Stomach (tissue), 9 donors: Measurements from ENCODE around the gene C17orf113. TPM values are rescaled to one million over a fixed set of nuclear protein-coding genes. Genes with fewer than 3 reads are reported as not detected.

Experiments
- DNase-seq, 2 donors: peaks; one replicate each; pipeline versions ENCODE4 v3.0.0 to v3.0.0-alpha.2; 2013 to 2019
- H3K27ac ChIP-seq, 5 donors: fragments of 200-600 bp in 4 of 5; sonication (generic) in 4 of 5; one replicate each; pipeline ENCODE4 v1.5.1; 2013 to 2019; ENCODE audit warnings: mild to moderate bottlenecking in 1 of 5, moderate library complexity in 1 of 5
- H3K27me3 ChIP-seq, 3 donors: fragments of 200-600 bp; sonication (generic); one replicate each; pipeline ENCODE4 v1.5.1; 2017 to 2019; ENCODE audit warnings: mixed run types in 1 of 3
- H3K36me3 ChIP-seq, 4 donors: fragments of 200-600 bp; sonication (generic); 1 replicate in 3 of 4; 2 replicates in 1 of 4; pipeline ENCODE4 v1.5.1; 2016 to 2019
- H3K4me1 ChIP-seq, 4 donors: fragments of 200-600 bp; sonication (generic); one replicate each; pipeline ENCODE4 v1.5.1; 2016 to 2019
- H3K4me3 ChIP-seq, 4 donors: fragments of 200-600 bp; sonication (generic) in 3 of 4; one replicate each; pipeline ENCODE4 v1.5.1; 2016 to 2019; ENCODE audit warnings: mild to moderate bottlenecking in 1 of 4
- H3K9me3 ChIP-seq, 4 donors: fragments of 200-600 bp; sonication (generic); one replicate each; pipeline ENCODE4 v1.5.1; 2016 to 2019
- EP300 ChIP-seq: sonication (generic); formaldehyde crosslinking; IDR thresholded peaks from one replicate; pipeline ENCODE4 v1.6.1; 2017; ENCODE audit warnings: antibody characterized with exemption
- POLR2A ChIP-seq, 4 donors: fragments of 450-650 bp; IDR thresholded peaks; one replicate each; pipeline ENCODE4 v1.6.1; 2016; ENCODE audit warnings: antibody characterized with exemption in 4 of 4, control low read depth in 2 of 4, mild to moderate bottlenecking in 1 of 4, moderate library complexity in 1 of 4
- POLR2AphosphoS5 ChIP-seq, 3 donors: sonication (generic); formaldehyde crosslinking; IDR thresholded peaks; one replicate each; pipeline ENCODE4 v1.6.1; 2016; ENCODE audit warnings: antibody characterized with exemption in 3 of 3
- WGBS, 5 donors: extraction: QIAGEN DNeasy Blood & Tissue Kit in 3 of 5; methylation state at CpG; one replicate each; pipeline versions ENCODE4 v1.1.5 to v1.1.7; 2013 to 2018; 5-methylcytosine and 5-hydroxymethylcytosine counted together
- intact Hi-C: fragments of 100-400 bp; cut with DNase I; formaldehyde crosslinking; loops from one replicate; pipeline ENCODE4 v1.15.1; 2023; ENCODE audit warnings: low total_unique reads
- polyA plus RNA-seq, 3 donors: library from polyadenylated mRNA; stranded (reverse); fragments of 200-250 nt; gene quantifications; one replicate each; pipeline ENCODE4 v1.2.3, GENCODE V29; 2013
- total RNA-seq, 5 donors: library from RNA; depleted of rRNA; stranded (reverse); fragments of >200 nt; gene quantifications; one replicate each; pipeline versions ENCODE4 v1.1.0 to v1.2.3, GENCODE V29; 2014 to 2016
- TF ChIP-seq, protein P1 (sequence below), 7 experiments: fragments of 450-650 bp in 4 of 7; fragments of 200-600 bp in 3 of 7; sonication (generic) in 3 of 7; IDR thresholded peaks; one replicate each; pipeline ENCODE4 v1.5.1; 2016 to 2019; ENCODE audit warnings: antibody characterized with exemption in 7 of 7, control low read depth in 2 of 7, mild to moderate bottlenecking in 1 of 7
- donor health status: healthy with polysubstance abuse.
- donor health status: Bipolar disorder and iron deficiency.
- donor health status: healthy.

Gene C17orf113
- total and polyA plus RNA-seq, 8 donors = 0.31 to 5.2 (median 1.4) TPM; not detected in 2

- intact Hi-C loops = no loop called here
- 55 to 64% (median 60%) methylated on average over 6 of the region's 6 CpGs for WGBS, 5 donors
- no peak overlapping the region for H3K4me3 ChIP-seq
- DNase-seq = no peak
- no peak overlapping the region for H3K27ac ChIP-seq
- peaks cover 10 to 13% (median 12%) of the 10 kb centered on the region in 4 donors for H3K4me1 ChIP-seq
- H3K27me3 ChIP-seq = peaks cover 0 to 41% (median 17%) of the 10 kb centered on the region in 3 donors
- H3K9me3 ChIP-seq = no peaks in the 10 kb centered on the region
- TF ChIP-seq, protein P1, sequence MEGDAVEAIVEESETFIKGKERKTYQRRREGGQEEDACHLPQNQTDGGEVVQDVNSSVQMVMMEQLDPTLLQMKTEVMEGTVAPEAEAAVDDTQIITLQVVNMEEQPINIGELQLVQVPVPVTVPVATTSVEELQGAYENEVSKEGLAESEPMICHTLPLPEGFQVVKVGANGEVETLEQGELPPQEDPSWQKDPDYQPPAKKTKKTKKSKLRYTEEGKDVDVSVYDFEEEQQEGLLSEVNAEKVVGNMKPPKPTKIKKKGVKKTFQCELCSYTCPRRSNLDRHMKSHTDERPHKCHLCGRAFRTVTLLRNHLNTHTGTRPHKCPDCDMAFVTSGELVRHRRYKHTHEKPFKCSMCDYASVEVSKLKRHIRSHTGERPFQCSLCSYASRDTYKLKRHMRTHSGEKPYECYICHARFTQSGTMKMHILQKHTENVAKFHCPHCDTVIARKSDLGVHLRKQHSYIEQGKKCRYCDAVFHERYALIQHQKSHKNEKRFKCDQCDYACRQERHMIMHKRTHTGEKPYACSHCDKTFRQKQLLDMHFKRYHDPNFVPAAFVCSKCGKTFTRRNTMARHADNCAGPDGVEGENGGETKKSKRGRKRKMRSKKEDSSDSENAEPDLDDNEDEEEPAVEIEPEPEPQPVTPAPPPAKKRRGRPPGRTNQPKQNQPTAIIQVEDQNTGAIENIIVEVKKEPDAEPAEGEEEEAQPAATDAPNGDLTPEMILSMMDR (IDR thresholded peaks at IDR 0.05) = no peak
- TF ChIP-seq EP300 = no peak
- H3K36me3 ChIP-seq = no peaks in the 10 kb centered on the region
Observed at GRCh38 chr17:42052346-42052877, 2.0 kb upstream of the C17orf113 start.

DNA sequence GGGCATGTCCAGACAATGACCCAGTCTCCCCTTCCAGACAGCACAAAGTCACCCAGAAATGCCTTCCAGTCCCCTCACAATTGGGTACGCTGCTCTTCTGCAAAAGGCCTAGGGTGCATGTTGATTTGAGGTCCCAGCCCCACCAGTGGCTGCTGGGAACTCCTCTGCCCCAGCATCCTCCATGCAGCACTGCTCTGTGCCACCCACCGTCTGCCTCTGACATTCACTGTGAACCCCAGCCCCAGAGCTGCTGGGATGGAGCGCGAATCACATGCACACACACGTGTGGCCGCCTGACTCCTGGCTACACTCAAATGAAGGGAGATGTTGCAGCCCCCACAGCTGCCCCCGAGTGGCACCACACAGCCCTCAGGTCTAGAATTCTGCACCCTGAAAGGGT lies 1.2 kb upstream of the C17orf113 start:
- DNase-seq = no peak
- 87 to 98% (median 91%) methylated on average over 7 of the region's 7 CpGs for WGBS, 5 donors
- TF ChIP-seq, protein P1 (IDR thresholded peaks at IDR 0.05) = no peak
- TF ChIP-seq POLR2AphosphoS5 (IDR thresholded peaks at IDR 0.05) (no peak), EP300 (no peak), POLR2A (IDR thresholded peaks at IDR 0.05) (no peak)
- intact Hi-C loops = no loop called here
- Histone ChIP-seq H3K4me1 (peaks cover 10 to 13% (median 12%) of the 10 kb centered on the region in 4 donors), H3K4me3 (no peak overlapping the region), H3K9me3 (no peaks in the 10 kb centered on the region), H3K27me3 (peaks cover 0 to 41% (median 17%) of the 10 kb centered on the region in 3 donors), H3K36me3 (no peaks in the 10 kb centered on the region), H3K27ac (no peak overlapping the region)

DNA sequence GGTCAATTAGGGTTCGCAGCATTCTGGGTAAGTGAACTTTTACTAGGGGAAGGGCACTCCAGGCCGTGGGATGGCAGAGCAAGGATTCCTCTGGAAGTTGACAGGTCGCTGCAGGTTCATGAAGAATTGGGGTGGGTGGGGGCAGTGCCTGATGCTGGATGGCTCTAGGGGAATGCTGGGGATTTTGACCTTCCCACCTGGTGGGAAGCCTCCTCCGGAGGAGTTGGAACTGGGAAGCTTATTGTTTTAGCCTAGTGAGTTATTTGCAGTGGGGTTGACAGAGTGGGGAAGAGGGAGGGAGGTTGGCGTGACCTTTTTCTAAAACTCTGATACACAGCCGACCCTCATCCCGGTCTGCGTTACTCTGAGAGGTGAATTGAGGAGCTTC lies 606 bp upstream of the C17orf113 start:
- DNase-seq = no peak
- TF ChIP-seq POLR2AphosphoS5 (IDR thresholded peaks at IDR 0.05) = no peak
- TF ChIP-seq, protein P1 (IDR thresholded peaks at IDR 0.05) = no peak
- peak overlapping the region; percentile 62 to 82 (median 70) for H3K4me3 ChIP-seq
- WGBS, 5 donors = 48 to 67% (median 53%) methylated on average over 8 of the region's 8 CpGs
- H3K27ac ChIP-seq = no peak overlapping the region
- H3K9me3 ChIP-seq = no peaks in the 10 kb centered on the region
- peaks cover 10 to 13% (median 12%) of the 10 kb centered on the region in 4 donors for H3K4me1 ChIP-seq
- H3K27me3 ChIP-seq = peaks cover 0 to 38% (median 17%) of the 10 kb centered on the region in 3 donors
- intact Hi-C loops = no loop called here
- H3K36me3 ChIP-seq = no peaks in the 10 kb centered on the region

GRCh38 chr17:42049834-42050392 lies 488 bp downstream of the C17orf113 start:
- WGBS, 5 donors = 0 to 2% (median 1%) methylated on average over 1 to 7 of the region's 7 CpGs
- Histone ChIP-seq H3K27ac (peak overlapping the region; percentile 29 to 64 (median 50)), H3K4me3 (peak overlapping the region; percentile 62 to 82 (median 70)), H3K9me3 (no peaks in the 10 kb centered on the region), H3K27me3 (peaks cover 0 to 27% (median 17%) of the 10 kb centered on the region in 3 donors), H3K4me1 (peaks cover 10 to 13% (median 12%) of the 10 kb centered on the region in 4 donors), H3K36me3 (no peaks in the 10 kb centered on the region)
- TF ChIP-seq POLR2A (IDR thresholded peaks at IDR 0.05) (no peak), POLR2AphosphoS5 (IDR thresholded peaks at IDR 0.05) (no peak), EP300 (no peak)
- TF ChIP-seq, protein P1 (IDR thresholded peaks at IDR 0.05) = no peak
- intact Hi-C loops = no loop called here
- DNase-seq = no peak
